ENCODE data around the gene MCOLN2.

GRCh38 chr1:84941843-84942242 lies 55.1 kb downstream of the MCOLN2 start:
- TF ChIP-seq CTCF (IDR thresholded peaks at IDR 0.05; ENCODE audit: insufficient read depth, low read depth, low read length) = no peak
- no peak for TF ChIP-seq EZH2 (IDR thresholded peaks at IDR 0.05; ENCODE audit: insufficient read depth, low read length)

Measured in astrocyte (in vitro differentiated cells and primary cell).